GM18505 (cell line): ENCODE measurements around the gene STT3B.

ENCODE experiments used
- ATAC-seq: cut with Tn5 transposase; IDR thresholded peaks from one replicate; pipeline ENCODE4 v1.9.1; 2021; ENCODE audit not compliant: unreplicated experiment
- POLR2A ChIP-seq: IDR thresholded peaks from 4 replicates; pipeline ENCODE4 v1.6.1; 2011; ENCODE audit warnings: borderline replicate concordance; ENCODE audit not compliant: insufficient read depth, insufficient read length; ENCODE audit errors: extremely low read depth

The STT3B gene

DNA sequence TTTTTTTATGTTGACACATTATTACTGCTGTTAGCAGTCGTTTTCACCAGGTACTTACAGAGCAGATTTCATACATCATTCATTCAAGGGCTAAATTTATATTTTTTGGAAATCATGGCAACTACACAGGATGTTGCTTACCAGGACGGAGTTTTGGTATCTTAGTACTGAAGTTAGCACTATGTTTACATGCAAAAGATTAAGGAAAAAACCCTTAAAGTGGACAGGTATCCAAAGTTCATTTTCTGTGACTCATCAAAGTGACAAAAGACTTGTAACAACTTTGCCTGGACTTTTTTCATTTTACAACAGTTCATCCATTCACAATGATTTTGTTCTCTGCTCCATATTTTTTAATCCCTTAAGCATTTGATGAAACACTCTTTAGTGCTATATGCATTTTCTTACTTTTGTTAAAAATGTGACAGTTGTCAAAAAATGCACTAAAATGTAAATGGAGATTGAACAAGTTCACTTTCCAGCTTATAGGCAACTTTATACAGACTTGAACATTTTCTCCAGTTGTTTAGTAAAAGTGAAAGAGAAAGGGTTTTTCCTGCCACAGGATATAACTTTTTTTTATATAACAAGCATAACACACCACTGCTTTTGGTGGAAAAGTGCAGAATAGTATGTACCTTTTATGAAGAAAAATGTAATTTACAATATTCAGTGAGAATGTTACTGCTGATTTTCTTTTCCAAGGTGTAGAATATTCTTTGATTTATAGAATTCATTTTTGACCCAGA, 104.1 kb downstream of the STT3B start:
- ATAC-seq, result no peak
- no peak for TF ChIP-seq POLR2A

DNA sequence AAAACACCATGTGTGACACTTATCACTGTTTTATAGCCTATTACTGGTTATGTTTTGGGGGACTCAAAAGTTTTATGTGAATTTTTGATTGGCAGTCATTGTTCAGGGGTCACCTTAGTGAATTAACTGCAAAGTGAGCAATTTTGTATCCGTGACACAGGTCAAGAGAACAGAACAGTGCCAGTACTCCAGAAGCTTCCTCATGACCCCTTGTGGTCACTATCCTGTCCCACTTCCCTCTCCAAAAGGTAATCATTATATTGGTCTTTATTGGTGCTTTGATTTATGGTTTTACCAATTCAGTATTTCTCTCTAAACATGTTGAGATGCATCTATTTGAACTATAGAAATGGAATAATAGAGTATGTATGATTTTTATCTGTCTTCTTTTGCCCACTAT, 107.1 kb downstream of the STT3B start:
- ATAC-seq, result no peak
- TF ChIP-seq POLR2A, result no peak

DNA sequence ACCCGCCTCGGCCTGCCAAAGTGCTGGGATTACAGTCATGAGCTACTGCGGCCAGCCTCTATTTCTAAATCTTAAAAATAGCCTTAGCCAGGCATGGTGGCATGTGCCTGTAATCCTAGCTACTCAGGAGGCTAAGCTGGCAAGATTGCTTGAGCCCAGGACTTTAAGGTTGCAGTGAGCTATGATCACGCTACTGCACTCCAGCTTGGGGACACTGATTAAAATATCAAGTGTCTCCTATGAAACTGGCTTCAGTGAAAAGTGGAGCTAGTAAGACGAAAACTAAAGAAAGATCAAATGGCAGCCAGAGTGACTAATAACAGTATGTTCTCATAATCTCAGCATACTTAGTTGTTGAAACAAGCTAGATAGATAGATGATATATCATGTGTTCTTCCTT, 112.5 kb downstream of the STT3B start:
- ATAC-seq, result no peak
- no peak for TF ChIP-seq POLR2A

DNA sequence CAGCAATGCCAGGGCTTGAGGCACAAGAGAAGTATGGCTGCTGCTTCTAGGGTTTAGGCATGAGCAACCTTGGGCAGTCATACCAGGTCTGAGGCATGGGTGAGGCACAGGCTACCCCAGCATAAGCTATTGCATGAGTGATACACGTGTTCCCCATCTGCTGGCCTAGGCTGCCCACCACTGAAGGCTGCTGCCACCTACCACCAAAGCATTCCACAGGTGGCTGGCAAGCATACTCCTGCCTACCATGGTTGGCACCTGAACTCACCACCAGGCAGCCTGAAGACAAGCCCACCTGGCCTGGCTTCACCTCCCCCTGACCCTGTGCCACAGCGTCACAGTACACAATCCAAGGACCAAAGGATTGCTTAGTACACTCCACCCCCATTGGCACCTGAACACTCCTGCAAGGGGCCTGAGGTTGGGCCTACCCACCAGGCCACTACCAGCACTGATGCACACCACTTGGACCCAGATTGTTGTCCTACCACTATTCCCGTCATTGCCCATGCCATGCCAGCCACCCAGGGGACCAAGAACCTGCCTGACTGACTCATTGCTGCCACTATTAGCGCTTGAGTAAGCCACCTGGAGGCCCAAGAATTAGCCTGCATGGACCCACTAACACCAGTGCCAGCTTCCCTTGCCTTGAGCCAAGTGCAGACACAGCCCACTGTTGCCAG, 115.7 kb downstream of the STT3B start:
- TF ChIP-seq POLR2A, result no peak
- ATAC-seq, result no peak

DNA sequence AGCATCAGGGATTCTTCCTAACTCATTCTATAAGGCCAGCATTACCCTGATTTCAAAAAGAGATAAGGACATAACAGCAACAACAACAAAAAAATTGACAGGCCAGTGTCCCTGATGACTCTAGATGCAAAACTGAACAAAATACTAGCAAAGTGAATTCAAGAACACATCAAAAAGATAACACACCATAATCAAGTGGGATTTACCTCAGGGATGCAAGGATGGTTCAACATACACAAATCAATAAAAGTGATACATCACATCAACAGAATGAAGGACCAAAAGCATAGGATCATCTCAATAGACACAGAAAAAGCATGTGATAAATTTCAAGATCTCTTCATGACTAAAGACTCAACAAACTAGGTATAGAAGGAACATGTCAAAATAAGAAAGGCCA, 119.6 kb downstream of the STT3B start:
- no peak for ATAC-seq
- TF ChIP-seq POLR2A, result no peak

DNA sequence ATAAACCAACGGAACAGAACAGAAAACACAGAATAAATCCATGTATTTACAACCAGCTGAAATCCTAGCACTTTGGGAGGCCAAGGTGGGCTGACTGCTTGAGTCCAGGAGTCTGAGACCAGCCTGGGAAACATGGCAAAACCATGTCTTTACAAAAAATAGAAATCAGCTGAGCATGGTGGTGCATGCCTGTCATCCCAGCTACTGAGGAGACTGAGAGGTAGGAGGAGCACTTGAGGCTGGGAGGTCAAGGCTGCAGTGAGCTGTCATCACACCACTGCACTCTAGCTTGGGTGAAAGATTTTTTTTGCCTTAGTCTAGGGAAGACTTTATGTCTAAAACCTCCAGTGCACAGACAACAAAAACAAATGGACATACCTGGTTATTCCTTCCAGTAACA, 120.7 kb downstream of the STT3B start:
- no peak for ATAC-seq
- TF ChIP-seq POLR2A, result no peak

DNA sequence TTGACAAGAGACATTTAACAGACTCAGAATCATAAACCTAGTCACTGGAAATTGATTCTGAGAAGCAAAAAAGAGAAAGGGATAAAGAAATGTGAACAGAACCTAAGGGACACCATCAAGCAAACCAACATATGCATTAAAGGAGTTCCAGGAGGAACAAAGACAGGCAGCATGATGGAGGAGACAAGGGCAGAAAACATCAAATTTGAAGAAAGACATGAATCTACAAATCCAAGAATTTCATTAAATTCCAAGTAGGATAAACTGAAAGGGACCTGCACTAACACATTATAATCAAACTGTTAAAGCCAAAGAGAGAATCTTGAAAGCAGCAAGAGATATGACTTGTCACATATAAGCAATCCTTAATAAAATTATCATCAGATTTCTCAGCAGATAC, 122.3 kb downstream of the STT3B start:
- TF ChIP-seq POLR2A, result no peak
- no peak for ATAC-seq

DNA sequence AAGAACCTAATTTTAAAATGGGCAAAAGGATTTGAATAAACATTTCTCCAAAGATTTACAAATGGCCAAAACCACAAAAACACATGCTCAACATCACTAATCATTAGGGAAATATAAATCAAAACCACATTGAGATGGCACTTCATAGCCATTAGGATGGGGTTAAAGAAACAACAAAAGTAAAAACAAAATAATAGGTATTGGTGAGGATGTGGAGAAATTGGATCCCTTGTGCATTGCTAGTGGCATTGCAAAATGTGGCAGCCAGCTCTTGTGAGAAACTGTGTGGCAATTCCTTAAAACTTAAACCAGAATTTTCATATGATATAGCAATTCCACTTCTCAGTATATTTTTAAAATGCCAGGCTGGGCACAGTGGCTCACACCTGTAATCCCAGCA, 126.5 kb downstream of the STT3B start:
- no peak for ATAC-seq
- TF ChIP-seq POLR2A, result no peak

DNA sequence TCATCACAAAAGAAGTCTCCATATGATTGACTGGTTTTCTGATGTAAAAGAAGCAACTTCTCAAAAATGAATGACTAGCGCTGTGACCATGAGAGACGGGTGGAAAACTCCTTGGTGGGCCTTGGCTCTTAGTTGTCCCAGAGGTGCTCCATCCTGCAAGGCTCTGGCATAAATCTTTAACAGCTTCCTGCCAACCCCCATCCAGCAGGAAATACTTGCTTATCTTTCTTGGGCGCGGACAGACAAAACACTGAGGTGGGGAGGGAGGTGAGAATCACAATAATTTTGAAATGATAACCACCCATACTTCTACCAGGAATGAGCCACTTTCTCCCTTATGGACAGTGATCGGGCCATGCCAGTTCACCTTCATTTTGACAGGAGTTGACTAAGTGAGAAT, 128.6 kb downstream of the STT3B start:
- no peak for TF ChIP-seq POLR2A
- no peak for ATAC-seq

DNA sequence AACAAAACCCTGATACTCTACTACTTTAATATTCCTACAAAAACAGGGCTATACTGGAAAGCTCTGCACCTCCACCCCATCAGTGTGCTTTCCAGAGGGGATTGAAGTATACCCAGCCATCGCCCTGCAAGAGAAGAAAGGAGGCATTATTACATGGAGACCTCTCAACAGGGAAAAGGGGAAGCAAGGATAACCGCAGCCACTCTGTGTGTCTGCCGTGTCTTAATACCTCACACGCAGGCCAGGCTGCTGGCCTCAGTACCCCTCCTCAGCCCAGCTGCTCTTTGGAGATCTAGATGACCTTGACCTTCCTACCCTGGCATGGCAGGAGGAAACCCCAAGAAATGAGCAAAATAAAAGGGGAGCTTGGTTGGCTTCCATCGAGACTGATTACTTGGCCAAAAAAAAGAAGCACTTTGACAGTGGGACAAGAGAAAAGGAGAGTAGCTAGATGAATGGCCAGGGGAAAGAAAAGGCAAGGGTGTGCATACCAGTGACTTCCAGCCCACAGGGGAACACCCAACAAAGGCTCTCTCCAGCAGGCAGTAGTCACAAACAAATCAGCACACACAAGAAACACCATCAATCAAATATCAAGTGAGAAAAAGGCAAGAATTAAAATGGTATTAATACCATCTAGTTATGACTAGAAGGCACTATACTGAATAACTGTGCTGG, 129.4 kb downstream of the STT3B start:
- ATAC-seq, result no peak

DNA sequence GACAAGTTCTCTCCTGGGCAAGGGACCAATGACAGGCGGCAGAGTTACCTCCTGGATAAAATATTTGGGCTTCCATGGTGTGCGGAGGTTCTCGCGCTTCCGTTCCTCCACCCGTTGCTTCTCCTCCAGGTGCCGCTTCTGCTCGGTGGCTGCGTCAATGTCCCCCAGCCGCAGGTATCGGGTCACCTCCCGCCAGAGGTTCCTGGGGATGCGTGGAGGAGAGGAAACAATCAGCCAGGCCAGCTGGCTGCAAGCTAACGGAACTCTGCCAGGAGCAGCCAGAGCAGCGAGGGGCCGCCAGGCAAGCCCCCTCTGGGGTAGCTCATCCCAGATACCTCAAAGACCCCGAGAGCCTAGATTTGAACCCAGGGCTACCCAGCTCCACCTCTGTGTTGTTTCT, 131.3 kb downstream of the STT3B start:
- no peak for TF ChIP-seq POLR2A
- no peak for ATAC-seq

More for the DNA sequence above, 129.4 kb downstream of the STT3B start:
- TF ChIP-seq POLR2A, result no peak

DNA sequence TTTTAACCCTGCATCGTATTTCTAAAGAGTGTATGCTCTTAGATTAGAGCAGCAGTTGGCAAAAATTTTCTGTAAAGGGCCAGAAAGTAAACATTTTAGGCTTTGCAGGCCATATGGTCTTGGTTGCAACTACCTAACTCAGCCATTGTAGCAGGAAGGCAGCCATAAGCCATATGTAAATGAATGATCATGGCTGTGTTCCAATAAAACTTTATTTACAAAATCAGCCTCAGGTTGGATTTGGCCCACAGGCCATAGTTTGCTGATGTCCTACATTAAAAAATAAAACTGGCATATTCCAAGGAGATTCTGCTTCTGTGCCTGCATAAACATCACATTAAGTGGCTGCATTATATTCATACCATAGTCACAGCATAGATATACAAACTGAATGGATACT, 134.9 kb downstream of the STT3B start:
- TF ChIP-seq POLR2A, result no peak
- ATAC-seq, result no peak

DNA sequence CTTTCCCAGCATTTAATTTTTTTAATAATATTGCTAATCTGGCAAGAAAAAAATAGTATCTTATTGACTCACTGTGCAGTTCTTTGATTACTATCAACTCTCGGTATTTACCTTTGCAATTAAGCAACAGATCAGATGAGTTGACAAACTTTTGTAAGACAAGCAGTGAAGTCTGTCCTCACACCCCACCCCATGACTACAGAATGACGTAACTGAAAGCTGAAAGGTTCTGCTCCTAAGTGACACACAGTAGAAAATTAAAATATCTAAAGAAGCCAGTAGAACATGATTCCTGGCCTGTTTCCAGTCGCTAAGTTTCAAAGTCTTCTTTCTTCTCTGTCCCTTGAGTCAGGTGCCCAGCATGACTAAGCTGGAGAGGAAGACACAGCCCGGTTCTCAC, 135.5 kb downstream of the STT3B start:
- TF ChIP-seq POLR2A, result no peak
- ATAC-seq, result no peak

DNA sequence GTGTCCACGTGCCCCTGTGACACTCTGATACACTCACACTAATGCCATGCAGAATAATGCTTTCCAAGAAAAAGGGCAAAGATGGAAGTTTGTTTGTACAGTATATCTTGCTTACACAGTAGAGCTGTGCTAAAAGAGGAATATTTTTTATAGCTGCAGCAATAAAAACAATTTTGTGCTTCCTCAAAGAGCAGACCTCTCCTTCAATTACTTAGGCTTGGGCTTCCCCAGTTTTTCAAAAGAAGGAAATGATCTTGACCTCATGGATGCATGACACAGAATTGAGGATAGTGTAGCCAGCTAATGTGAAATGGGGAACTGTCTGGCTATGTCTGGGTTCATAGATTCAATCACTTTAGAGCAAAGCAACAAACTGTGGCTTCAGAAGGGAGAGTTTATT, 137.4 kb downstream of the STT3B start:
- ATAC-seq, result no peak
- TF ChIP-seq POLR2A, result no peak

DNA sequence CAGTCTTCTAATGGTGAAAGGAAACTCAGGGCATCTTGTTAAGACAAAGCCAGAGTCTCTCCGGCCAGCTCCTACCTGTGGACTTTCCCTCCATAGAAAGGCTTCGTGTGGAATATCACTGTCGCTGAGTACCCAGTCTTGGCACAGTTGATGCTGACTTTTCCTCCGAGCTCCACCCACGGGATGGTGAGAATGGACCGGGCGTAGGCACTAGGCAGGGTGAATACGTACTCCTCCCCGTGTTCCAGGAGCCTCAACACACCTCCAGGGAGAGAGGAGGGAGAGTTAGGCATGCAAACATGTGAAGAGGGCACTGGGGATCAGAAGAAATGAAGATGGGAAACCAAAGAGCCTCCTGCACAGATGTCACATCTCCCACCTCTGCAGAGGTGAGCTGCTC, 138.0 kb downstream of the STT3B start:
- no peak for TF ChIP-seq POLR2A

DNA sequence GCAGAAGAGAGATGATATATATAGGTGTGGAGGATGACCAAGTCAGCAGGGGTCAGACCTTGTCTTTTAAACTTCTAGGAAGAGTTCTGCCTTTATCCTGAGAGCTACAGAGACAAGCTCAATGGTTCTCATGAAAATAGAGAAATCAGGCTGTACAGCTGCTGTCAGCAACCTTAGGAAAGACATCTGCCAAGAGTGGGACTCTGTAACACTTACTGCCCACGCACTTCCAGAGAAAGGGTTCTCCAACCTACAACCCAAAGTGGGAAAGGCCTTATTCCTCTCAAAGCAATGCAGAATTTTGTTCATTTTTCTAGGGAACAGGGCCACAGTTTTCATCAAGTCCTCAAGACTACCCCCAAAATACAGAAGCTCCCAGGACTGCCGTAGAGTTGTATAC, 138.7 kb downstream of the STT3B start:
- no peak for ATAC-seq
- no peak for TF ChIP-seq POLR2A

More for the DNA sequence above, 138.0 kb downstream of the STT3B start:
- ATAC-seq, result no peak
